ENCODE results near the gene FYTTD1.

FYTTD1 gene

DNA sequence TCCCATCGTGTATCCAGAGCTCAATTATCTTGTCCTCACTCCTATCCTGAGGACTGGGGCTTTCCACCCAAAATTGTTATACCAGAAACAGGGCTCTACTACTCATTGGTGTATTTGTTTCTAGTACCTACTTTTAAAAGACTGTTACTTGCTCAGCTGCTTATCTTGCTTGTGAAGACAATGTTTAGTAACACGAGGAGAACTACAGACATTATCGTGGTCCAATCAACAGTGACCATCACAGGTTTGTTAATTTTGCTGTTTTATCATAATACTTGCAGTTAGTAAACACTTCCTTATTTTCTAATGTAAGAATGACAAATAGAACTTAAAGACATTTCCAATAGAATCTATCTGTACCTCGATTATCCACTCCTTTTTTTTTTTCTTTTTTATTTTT lies 54.8 kb downstream of the FYTTD1 start:
- H3K36me3 ChIP-seq (ENCODE audit: control insufficient read depth in 4 of 4, insufficient read depth in 4 of 4, low read length in 3 of 4), result peaks cover 0 to 5% (median 1%) of the 10 kb centered on the region in 4 experiments
- no peaks in the 10 kb centered on the region for H3K27me3 ChIP-seq (replicated peaks in 2 of 5; ENCODE audit: control insufficient read depth in 4 of 5, insufficient read depth in 5 of 5, low read length in 4 of 5)
- ChIA-PET POLR2A (no interaction called here), CTCF (interaction anchor here (0.9 to 5.5 kb wide), 2 partner anchors 14 to 130 kb away, joined by 3 to 26 read pairs; partner anchors contain the start of gene LRCH3)
- no peak overlapping the region for H3K27ac ChIP-seq (ENCODE audit: insufficient read depth in 1 of 2, low read depth in 1 of 2, low read length in 2 of 2, poor library complexity in 1 of 2, severe bottlenecking in 2 of 2)
- WGBS (ENCODE audit: insufficient coverage), result no CpG with 5 or more reads among the region's 4 CpGs
- peak in 2 of 3 donors; percentile 28 to 43 for DNase-seq
- no peaks in the 10 kb centered on the region for H3K9me3 ChIP-seq (ENCODE audit: control extremely low read depth in 1 of 5, control insufficient read depth in 4 of 5, insufficient read depth in 2 of 5, low read depth in 1 of 5, low read length in 4 of 5)
- no peak overlapping the region for H3K4me3 ChIP-seq (ENCODE audit: control insufficient read depth in 1 of 7, extremely low read depth in 1 of 7, insufficient read depth in 4 of 7, low read depth in 2 of 7, low read length in 6 of 7)
- peaks cover 0 to 13% (median 10%) of the 10 kb centered on the region in 4 experiments for H3K4me1 ChIP-seq (ENCODE audit: control extremely low read depth in 1 of 4, control insufficient read depth in 4 of 4, insufficient read depth in 4 of 4, low read length in 3 of 4)

DNA sequence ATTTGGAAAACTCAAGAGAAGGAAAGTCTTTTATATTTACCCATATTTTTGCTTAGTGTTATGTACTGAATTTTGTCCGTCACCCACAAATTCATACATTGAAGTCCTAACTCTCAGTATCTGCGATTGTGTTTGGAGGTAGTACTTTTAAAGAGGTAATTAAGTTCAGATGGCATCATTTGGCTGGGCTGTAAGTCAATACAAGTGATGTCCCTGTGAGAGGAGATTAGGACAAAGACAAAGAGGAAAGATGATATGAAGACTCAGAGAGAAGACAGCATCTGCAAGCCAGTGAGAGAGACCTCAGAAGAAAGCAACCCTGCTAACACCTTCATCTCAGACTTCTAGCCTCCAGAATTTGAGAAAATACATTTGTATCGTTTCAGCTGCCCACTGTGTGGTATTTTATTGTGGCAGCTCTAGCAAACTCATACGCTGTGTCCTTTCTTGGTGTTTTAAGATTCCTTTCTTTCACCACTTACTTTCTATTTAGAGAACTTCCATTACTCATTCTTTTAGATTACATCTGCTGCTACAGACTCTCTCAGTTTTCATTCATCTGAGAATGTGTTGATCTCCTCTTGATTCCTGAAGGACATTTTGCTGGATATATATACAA lies 58.4 kb downstream of the FYTTD1 start:
- WGBS (ENCODE audit: insufficient coverage), result 91% methylated on average over 2 of the region's 4 CpGs
- ChIA-PET POLR2A (no interaction called here), CTCF (no interaction called here)
- Histone ChIP-seq H3K27ac (ENCODE audit: insufficient read depth in 1 of 2, low read depth in 1 of 2, low read length in 2 of 2, poor library complexity in 1 of 2, severe bottlenecking in 2 of 2) (no peak overlapping the region), H3K4me3 (ENCODE audit: control insufficient read depth in 1 of 7, extremely low read depth in 1 of 7, insufficient read depth in 4 of 7, low read depth in 2 of 7, low read length in 6 of 7) (no peak overlapping the region), H3K4me1 (ENCODE audit: control extremely low read depth in 1 of 4, control insufficient read depth in 4 of 4, insufficient read depth in 4 of 4, low read length in 3 of 4) (no peaks in the 10 kb centered on the region), H3K27me3 (replicated peaks in 2 of 5; ENCODE audit: control insufficient read depth in 4 of 5, insufficient read depth in 5 of 5, low read length in 4 of 5) (no peaks in the 10 kb centered on the region), H3K36me3 (ENCODE audit: control insufficient read depth in 4 of 4, insufficient read depth in 4 of 4, low read length in 3 of 4) (peaks cover 0 to 5% (median 1%) of the 10 kb centered on the region in 4 experiments), H3K9me3 (ENCODE audit: control extremely low read depth in 1 of 5, control insufficient read depth in 4 of 5, insufficient read depth in 2 of 5, low read depth in 1 of 5, low read length in 4 of 5) (no peaks in the 10 kb centered on the region)
- DNase-seq, result no peak

DNA sequence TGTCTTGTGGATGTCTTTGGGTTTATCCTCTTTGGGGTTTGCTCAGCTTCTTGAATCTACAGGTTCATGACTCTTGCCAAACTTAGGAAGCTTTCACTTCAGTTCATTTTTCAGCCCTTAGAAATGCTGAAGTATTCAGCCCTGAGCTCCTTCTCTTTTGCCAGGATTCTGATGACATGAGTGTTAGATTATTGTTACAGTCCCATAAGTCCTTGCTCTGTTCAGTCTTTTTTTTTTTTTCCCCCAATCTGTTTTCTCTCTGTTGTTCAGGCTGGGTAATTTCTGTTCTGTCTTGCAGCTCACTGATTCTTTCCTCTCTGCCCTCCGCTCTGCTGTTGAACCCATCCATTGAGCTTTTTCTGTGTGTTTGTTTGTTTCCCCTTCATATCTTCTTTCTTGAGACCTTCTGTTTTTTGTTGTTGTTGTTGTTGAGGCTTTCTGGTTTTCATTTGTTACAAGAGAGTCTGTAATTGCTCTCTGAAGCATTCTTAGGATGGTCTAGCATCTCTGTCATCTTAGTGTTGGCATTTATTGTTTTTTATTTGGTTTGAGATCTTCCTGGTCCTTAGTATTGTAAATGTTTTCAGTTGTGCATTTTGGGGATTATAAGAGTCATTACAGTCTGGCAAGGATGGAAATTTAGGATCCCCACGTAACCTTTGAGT lies 59.8 kb downstream of the FYTTD1 start:
- ChIA-PET POLR2A (interaction anchor here (0.8 kb wide), 1 partner anchor 11 kb away, joined by 3 read pairs; no protein-coding TSS in a partner anchor), CTCF (interaction anchor here (0.8 to 1.3 kb wide), 4 partner anchors 9 to 71 kb away, joined by 3 to 6 read pairs (median 3); no protein-coding TSS in a partner anchor)
- DNase-seq, result no peak
- H3K9me3 ChIP-seq (ENCODE audit: control extremely low read depth in 1 of 5, control insufficient read depth in 4 of 5, insufficient read depth in 2 of 5, low read depth in 1 of 5, low read length in 4 of 5), result no peaks in the 10 kb centered on the region
- H3K27me3 ChIP-seq (replicated peaks in 2 of 5; ENCODE audit: control insufficient read depth in 4 of 5, insufficient read depth in 5 of 5, low read length in 4 of 5), result no peaks in the 10 kb centered on the region
- H3K4me1 ChIP-seq (ENCODE audit: control extremely low read depth in 1 of 4, control insufficient read depth in 4 of 4, insufficient read depth in 4 of 4, low read length in 3 of 4), result no peaks in the 10 kb centered on the region
- no peak overlapping the region for H3K27ac ChIP-seq (ENCODE audit: insufficient read depth in 1 of 2, low read depth in 1 of 2, low read length in 2 of 2, poor library complexity in 1 of 2, severe bottlenecking in 2 of 2)
- 100% methylated on average over 1 of the region's 2 CpGs for WGBS (ENCODE audit: insufficient coverage)
- H3K4me3 ChIP-seq (ENCODE audit: control insufficient read depth in 1 of 7, extremely low read depth in 1 of 7, insufficient read depth in 4 of 7, low read depth in 2 of 7, low read length in 6 of 7), result no peak overlapping the region
- H3K36me3 ChIP-seq (ENCODE audit: control insufficient read depth in 4 of 4, insufficient read depth in 4 of 4, low read length in 3 of 4), result peaks cover 0 to 5% (median 1%) of the 10 kb centered on the region in 4 experiments

DNA sequence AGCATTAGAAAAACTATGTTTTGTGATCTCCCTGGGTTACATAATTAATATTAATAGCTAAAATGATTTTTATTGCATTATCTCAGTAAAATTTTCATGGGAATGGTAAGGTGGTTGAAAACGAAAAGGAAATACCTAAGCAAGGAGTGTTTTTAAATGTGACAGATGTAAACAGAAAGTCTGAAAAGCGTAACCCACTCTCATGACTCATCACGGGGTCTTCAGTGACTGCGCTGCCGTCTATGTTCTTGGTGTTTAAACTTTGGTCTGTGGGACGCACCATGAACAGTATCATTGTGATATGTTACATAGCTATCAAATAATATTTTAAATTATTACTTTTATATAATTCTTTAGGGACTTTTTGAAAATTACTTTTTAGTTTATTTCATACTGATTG lies 61.2 kb downstream of the FYTTD1 start:
- H3K36me3 ChIP-seq (ENCODE audit: control insufficient read depth in 4 of 4, insufficient read depth in 4 of 4, low read length in 3 of 4), result peaks cover 0 to 5% (median 1%) of the 10 kb centered on the region in 4 experiments
- no peak overlapping the region for H3K27ac ChIP-seq (ENCODE audit: insufficient read depth in 1 of 2, low read depth in 1 of 2, low read length in 2 of 2, poor library complexity in 1 of 2, severe bottlenecking in 2 of 2)
- no peaks in the 10 kb centered on the region for H3K27me3 ChIP-seq (replicated peaks in 2 of 5; ENCODE audit: control insufficient read depth in 4 of 5, insufficient read depth in 5 of 5, low read length in 4 of 5)
- WGBS (ENCODE audit: insufficient coverage), result no CpG with 5 or more reads among the region's 6 CpGs
- CTCF ChIA-PET, result no interaction called here
- no peaks in the 10 kb centered on the region for H3K4me1 ChIP-seq (ENCODE audit: control extremely low read depth in 1 of 4, control insufficient read depth in 4 of 4, insufficient read depth in 4 of 4, low read length in 3 of 4)
- H3K4me3 ChIP-seq (ENCODE audit: control insufficient read depth in 1 of 7, extremely low read depth in 1 of 7, insufficient read depth in 4 of 7, low read depth in 2 of 7, low read length in 6 of 7), result no peak overlapping the region
- H3K9me3 ChIP-seq (ENCODE audit: control extremely low read depth in 1 of 5, control insufficient read depth in 4 of 5, insufficient read depth in 2 of 5, low read depth in 1 of 5, low read length in 4 of 5), result no peaks in the 10 kb centered on the region
- no peak for DNase-seq
- POLR2A ChIA-PET, result no interaction called here

DNA sequence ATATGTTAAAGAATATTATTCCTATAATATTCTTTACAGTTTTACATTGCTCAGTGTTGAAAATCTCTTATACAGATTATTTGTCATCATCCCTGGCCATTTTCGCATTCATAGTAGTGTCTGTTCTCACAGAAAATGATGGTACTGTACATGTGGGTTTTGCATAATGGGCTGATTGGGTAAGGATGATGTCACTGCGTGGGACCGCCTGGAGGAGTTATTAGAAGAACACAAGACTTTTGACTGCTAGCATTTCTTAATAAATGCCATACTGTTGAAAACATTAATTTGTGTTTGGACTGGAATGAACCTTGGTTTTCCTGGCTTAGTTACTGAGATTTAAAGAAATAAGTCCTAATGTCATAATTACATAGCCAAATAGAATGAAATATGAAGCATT lies 61.7 kb downstream of the FYTTD1 start:
- CTCF ChIA-PET, result no interaction called here
- Histone ChIP-seq H3K27me3 (replicated peaks in 2 of 5; ENCODE audit: control insufficient read depth in 4 of 5, insufficient read depth in 5 of 5, low read length in 4 of 5) (no peaks in the 10 kb centered on the region), H3K27ac (ENCODE audit: insufficient read depth in 1 of 2, low read depth in 1 of 2, low read length in 2 of 2, poor library complexity in 1 of 2, severe bottlenecking in 2 of 2) (no peak overlapping the region), H3K4me3 (ENCODE audit: control insufficient read depth in 1 of 7, extremely low read depth in 1 of 7, insufficient read depth in 4 of 7, low read depth in 2 of 7, low read length in 6 of 7) (no peak overlapping the region), H3K9me3 (ENCODE audit: control extremely low read depth in 1 of 5, control insufficient read depth in 4 of 5, insufficient read depth in 2 of 5, low read depth in 1 of 5, low read length in 4 of 5) (no peaks in the 10 kb centered on the region), H3K4me1 (ENCODE audit: control extremely low read depth in 1 of 4, control insufficient read depth in 4 of 4, insufficient read depth in 4 of 4, low read length in 3 of 4) (no peaks in the 10 kb centered on the region), H3K36me3 (ENCODE audit: control insufficient read depth in 4 of 4, insufficient read depth in 4 of 4, low read length in 3 of 4) (peaks cover 0 to 5% (median 1%) of the 10 kb centered on the region in 4 experiments)
- POLR2A ChIA-PET, result no interaction called here
- DNase-seq, result no peak
- WGBS (ENCODE audit: insufficient coverage), result 100% methylated on average over 1 of the region's 3 CpGs

DNA sequence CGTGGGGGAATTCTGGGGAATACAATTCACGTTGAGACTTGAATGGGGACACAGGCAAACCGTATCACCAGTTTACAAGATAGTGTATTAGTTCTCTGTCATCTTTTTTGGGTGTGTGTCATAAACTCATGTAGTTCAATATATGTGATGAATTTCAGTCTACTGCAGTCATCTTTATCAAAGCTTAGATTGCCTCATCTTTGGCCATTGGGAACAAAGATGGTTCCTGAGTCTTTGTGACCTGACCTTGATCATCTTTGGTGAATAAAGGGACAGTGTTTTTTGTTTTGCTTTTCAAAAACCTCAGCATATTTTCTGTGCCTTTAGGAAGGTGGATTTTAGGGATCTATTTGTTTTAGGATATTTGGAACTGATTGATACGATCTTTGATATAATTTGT lies 64.7 kb downstream of the FYTTD1 start:
- Histone ChIP-seq H3K9me3 (ENCODE audit: control extremely low read depth in 1 of 5, control insufficient read depth in 4 of 5, insufficient read depth in 2 of 5, low read depth in 1 of 5, low read length in 4 of 5) (no peaks in the 10 kb centered on the region), H3K27ac (ENCODE audit: insufficient read depth in 1 of 2, low read depth in 1 of 2, low read length in 2 of 2, poor library complexity in 1 of 2, severe bottlenecking in 2 of 2) (no peak overlapping the region), H3K27me3 (replicated peaks in 2 of 5; ENCODE audit: control insufficient read depth in 4 of 5, insufficient read depth in 5 of 5, low read length in 4 of 5) (no peaks in the 10 kb centered on the region), H3K36me3 (ENCODE audit: control insufficient read depth in 4 of 4, insufficient read depth in 4 of 4, low read length in 3 of 4) (no peaks in the 10 kb centered on the region), H3K4me3 (ENCODE audit: control insufficient read depth in 1 of 7, extremely low read depth in 1 of 7, insufficient read depth in 4 of 7, low read depth in 2 of 7, low read length in 6 of 7) (no peak overlapping the region), H3K4me1 (ENCODE audit: control extremely low read depth in 1 of 4, control insufficient read depth in 4 of 4, insufficient read depth in 4 of 4, low read length in 3 of 4) (no peaks in the 10 kb centered on the region)
- 100% methylated on average over 2 of the region's 4 CpGs for WGBS (ENCODE audit: insufficient coverage)
- POLR2A ChIA-PET, result no interaction called here
- CTCF ChIA-PET, result no interaction called here
- no peak for DNase-seq

DNA sequence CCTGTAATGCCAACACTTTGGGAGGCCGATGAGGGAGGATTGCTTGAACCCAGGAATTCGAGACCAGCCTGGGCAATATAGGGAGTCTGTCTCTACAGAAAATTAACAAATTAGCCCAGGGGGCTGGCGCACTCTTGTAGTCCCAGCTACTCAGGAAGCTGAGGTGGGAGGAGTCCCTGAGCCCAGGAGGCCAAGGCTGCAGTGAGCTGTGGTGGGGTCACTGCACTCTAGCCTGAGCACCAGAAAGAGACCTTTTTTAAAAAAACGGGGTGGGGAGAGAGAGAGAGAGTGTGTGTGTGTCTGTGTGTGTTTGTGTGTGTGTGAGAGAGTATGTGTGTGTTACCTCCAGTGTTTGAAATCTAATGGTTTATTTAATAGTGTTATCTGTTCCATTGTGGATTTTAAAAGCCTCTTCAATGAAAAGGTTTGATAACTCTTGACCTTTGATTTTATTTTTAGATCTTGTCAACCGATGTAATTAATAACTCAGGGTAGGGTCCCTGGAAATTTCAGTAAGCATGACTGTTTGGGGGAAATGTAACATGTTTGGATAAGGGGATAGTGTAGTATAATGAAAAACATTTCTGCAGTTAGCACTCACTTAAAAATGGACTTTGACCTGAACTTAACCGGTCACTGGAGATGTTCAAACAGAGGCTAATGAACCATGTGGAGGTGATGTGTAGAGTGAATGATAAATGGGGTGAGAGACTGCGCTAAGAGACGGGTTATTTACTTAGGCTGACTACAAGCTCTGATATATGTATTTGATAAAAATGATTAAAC lies 71.1 kb downstream of the FYTTD1 start:
- POLR2A ChIA-PET, result interaction anchor here (1.5 kb wide), 1 partner anchor 12 kb away, joined by 3 read pairs; no protein-coding TSS in a partner anchor
- H3K4me1 ChIP-seq (ENCODE audit: control extremely low read depth in 1 of 4, control insufficient read depth in 4 of 4, insufficient read depth in 4 of 4, low read length in 3 of 4), result peaks cover 0 to 4% (median 0%) of the 10 kb centered on the region in 4 experiments
- no peak overlapping the region for H3K27ac ChIP-seq (ENCODE audit: insufficient read depth in 1 of 2, low read depth in 1 of 2, low read length in 2 of 2, poor library complexity in 1 of 2, severe bottlenecking in 2 of 2)
- H3K4me3 ChIP-seq (ENCODE audit: control insufficient read depth in 1 of 7, extremely low read depth in 1 of 7, insufficient read depth in 4 of 7, low read depth in 2 of 7, low read length in 6 of 7), result no peak overlapping the region
- H3K27me3 ChIP-seq (replicated peaks in 2 of 5; ENCODE audit: control insufficient read depth in 4 of 5, insufficient read depth in 5 of 5, low read length in 4 of 5), result no peaks in the 10 kb centered on the region
- no peaks in the 10 kb centered on the region for H3K9me3 ChIP-seq (ENCODE audit: control extremely low read depth in 1 of 5, control insufficient read depth in 4 of 5, insufficient read depth in 2 of 5, low read depth in 1 of 5, low read length in 4 of 5)
- WGBS (ENCODE audit: insufficient coverage), result 92% methylated on average over 5 of the region's 8 CpGs
- H3K36me3 ChIP-seq (ENCODE audit: control insufficient read depth in 4 of 4, insufficient read depth in 4 of 4, low read length in 3 of 4), result peaks cover 3 to 23% (median 17%) of the 10 kb centered on the region in 4 experiments
- DNase-seq, result no peak
- CTCF ChIA-PET, result no interaction called here

Data from common myeloid progenitor, CD34-positive (primary cell).